KBM-7 (cell line): ENCODE results near the gene ZSWIM6.
"Not testable (repeated sequence)": the region's sequence is repeated elsewhere in the genome, so short reads cannot be mapped to it uniquely, and the experiment has no call there.

Experiments used
- DNase-seq: peaks from one replicate; pipeline ENCODE4 v3.0.0-alpha.2; 2015
- in situ Hi-C: fragments of 300-500 bp; cut with MboI; formaldehyde crosslinking; loops from 2 replicates; pipeline ENCODE4 v1.14.3; 2020; ENCODE audit warnings: low sequenced_read_pairs, low pct_unique_long_range_greater_than_20kb, mixed read lengths

Gene ZSWIM6

GRCh38 chr5:61397238-61397637 lies 65.2 kb downstream of the ZSWIM6 start:
- in situ Hi-C loops = no loop called here
- DNase-seq = no peak

- DNase-seq = no peak
- in situ Hi-C loops = no loop called here
These were observed 65.9 kb downstream of the ZSWIM6 start for GRCh38 chr5:61397937-61398336.

- in situ Hi-C loops = no loop called here
- no peak for DNase-seq
These were observed 66.4 kb downstream of the ZSWIM6 start for GRCh38 chr5:61398440-61398839.

- DNase-seq = no peak
- in situ Hi-C loops = no loop called here
These were observed 67.6 kb downstream of the ZSWIM6 start for GRCh38 chr5:61399679-61400078.

GRCh38 chr5:61401726-61402125 lies 69.7 kb downstream of the ZSWIM6 start:
- peak; percentile 45 for DNase-seq
- in situ Hi-C loops = no loop called here

GRCh38 chr5:61402244-61402823 lies 70.3 kb downstream of the ZSWIM6 start:
- peak; percentile 22 for DNase-seq
- in situ Hi-C loops = no loop called here

- no peak for DNase-seq
- in situ Hi-C loops = no loop called here
These were observed 71.2 kb downstream of the ZSWIM6 start for GRCh38 chr5:61402970-61403900.

- in situ Hi-C loops = no loop called here
These were observed 73.6 kb downstream of the ZSWIM6 start for GRCh38 chr5:61405511-61406295.

GRCh38 chr5:61406497-61406896 lies 74.4 kb downstream of the ZSWIM6 start:
- DNase-seq, in situ Hi-C loops: not testable (repeated sequence)

More at GRCh38 chr5:61405511-61406295, 73.6 kb downstream of the ZSWIM6 start:
- DNase-seq = no peak

- in situ Hi-C loops = no loop called here
- DNase-seq = no peak
These were observed 75.7 kb downstream of the ZSWIM6 start for GRCh38 chr5:61407706-61408270.

GRCh38 chr5:61408476-61409168 lies 76.6 kb downstream of the ZSWIM6 start:
- in situ Hi-C loops = no loop called here
- DNase-seq = peak; percentile 98

- DNase-seq = no peak
- in situ Hi-C loops = no loop called here
These were observed 77.5 kb downstream of the ZSWIM6 start for GRCh38 chr5:61409568-61409967.

- in situ Hi-C loops = no loop called here
- no peak for DNase-seq
These were observed 78.8 kb downstream of the ZSWIM6 start for GRCh38 chr5:61410811-61411210.

- no peak for DNase-seq
- in situ Hi-C loops = no loop called here
These were observed 80.3 kb downstream of the ZSWIM6 start for GRCh38 chr5:61412361-61412760.

GRCh38 chr5:61413205-61413604 lies 81.1 kb downstream of the ZSWIM6 start:
- DNase-seq, in situ Hi-C loops: not testable (repeated sequence)

- DNase-seq = no peak
- in situ Hi-C loops = no loop called here
These were observed 82.7 kb downstream of the ZSWIM6 start for GRCh38 chr5:61414806-61415205.

GRCh38 chr5:61416010-61416409 lies 84.0 kb downstream of the ZSWIM6 start:
- in situ Hi-C loops = no loop called here
- DNase-seq = no peak

GRCh38 chr5:61416420-61416819 lies 84.4 kb downstream of the ZSWIM6 start:
- in situ Hi-C loops = no loop called here
- DNase-seq = no peak

GRCh38 chr5:61417340-61417739 lies 85.3 kb downstream of the ZSWIM6 start:
- in situ Hi-C loops = no loop called here
- DNase-seq = no peak
